Measurements from ENCODE around the gene ELL2. TPM values are rescaled to one million over a fixed set of nuclear protein-coding genes. Genes with fewer than 3 reads are reported as not detected.

The ELL2 gene
- total RNA-seq, 1 donor from 2014 or later = 118 TPM

DNA sequence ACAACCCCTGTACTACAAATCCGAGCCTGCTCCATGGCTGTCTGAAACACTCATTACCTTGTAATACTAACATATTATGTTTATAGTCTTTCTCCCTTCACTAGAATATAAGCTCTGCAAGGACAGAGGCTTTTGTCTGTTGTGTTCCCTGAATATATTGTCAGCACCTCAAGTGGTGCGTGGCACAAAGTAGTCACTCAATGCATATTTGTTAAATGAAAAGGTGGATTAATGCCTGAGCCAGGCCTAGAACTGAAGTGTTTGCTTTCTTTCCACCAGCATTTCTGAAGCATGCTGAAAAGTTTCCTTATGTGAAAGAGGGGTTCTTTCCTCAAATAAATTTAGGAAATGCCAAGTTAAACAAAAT lies 36.3 kb downstream of the ELL2 start:
- Histone ChIP-seq H3K9ac (ENCODE audit: low read length) (no peak overlapping the region), H2AFZ (ENCODE audit: low read depth, low read length) (no peak overlapping the region), H3K36me3 (ENCODE audit: insufficient read depth, low read length) (no peaks in the 10 kb centered on the region), H3K79me2 (ENCODE audit: insufficient read depth, low read length) (peaks cover 81% of the 10 kb centered on the region), H4K20me1 (ENCODE audit: insufficient read depth, low read length) (peaks cover 47% of the 10 kb centered on the region), H3K4me1 (ENCODE audit: insufficient read depth, low read length) (no peaks in the 10 kb centered on the region), H3K4me2 (ENCODE audit: low read length) (no peak overlapping the region), H3K9me3 (ENCODE audit: insufficient read depth, low read depth, low read length) (no peaks in the 10 kb centered on the region), H3K27me3 (ENCODE audit: insufficient read depth, low read length) (no peaks in the 10 kb centered on the region), H3K27ac (ENCODE audit: low read depth, low read length) (no peak overlapping the region), H3K4me3 (ENCODE audit: insufficient read depth, low read depth, low read length) (no peak overlapping the region)
- DNase-seq (ENCODE audit: low read depth) (no peak), FAIRE-seq (no peak)
- Mint-ChIP-seq H3K27me3 (ENCODE audit: low read depth, unreplicated experiment) (no peaks in the 10 kb centered on the region), H3K9me3 (ENCODE audit: unreplicated experiment) (no peaks in the 10 kb centered on the region), H3K4me1 (ENCODE audit: low read depth, unreplicated experiment) (peaks cover 31% of the 10 kb centered on the region), H3K4me3 (ENCODE audit: unreplicated experiment) (no peak overlapping the region), H3K27ac (ENCODE audit: unreplicated experiment) (peak overlapping the region; percentile 1), H3K36me3 (ENCODE audit: low read depth, unreplicated experiment) (peaks cover 9% of the 10 kb centered on the region)
- TF ChIP-seq CTCF (IDR thresholded peaks at IDR 0.05; ENCODE audit: insufficient read depth, low read depth, low read length) = no peak
- no peak for TF ChIP-seq EZH2 (IDR thresholded peaks at IDR 0.05; ENCODE audit: insufficient read depth, low read length)

DNA sequence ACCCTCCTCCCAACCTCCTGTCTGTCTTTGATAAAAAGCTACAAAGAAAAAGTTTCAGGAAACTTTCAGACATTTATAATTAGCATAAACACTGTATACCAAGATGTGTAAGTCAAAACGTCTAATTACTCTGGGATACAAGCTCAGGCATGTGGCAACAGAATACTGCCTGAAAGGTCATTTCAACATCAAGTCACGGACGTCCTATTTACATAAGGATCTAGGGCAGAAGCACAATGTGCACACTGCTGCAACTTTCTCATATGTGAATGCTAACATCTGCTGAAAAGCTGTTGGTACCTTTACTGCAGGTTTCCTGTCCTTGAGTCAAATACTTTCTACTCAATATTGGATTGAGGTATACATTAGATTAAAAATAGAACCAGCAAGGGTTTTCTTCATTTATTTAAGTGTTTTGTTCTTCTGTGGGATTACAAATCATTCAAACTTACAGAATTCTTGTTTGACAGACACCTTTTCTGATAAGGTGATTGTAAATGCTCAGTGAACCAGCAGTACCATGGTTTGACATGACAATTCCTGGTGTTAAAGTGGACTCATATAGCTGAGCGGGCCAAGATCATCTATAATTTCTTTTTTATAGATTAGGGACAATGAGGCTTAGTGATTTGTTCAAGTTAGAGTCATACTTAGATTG lies 36.8 kb downstream of the ELL2 start:
- DNase-seq (ENCODE audit: low read depth) (no peak), FAIRE-seq (no peak)
- Histone ChIP-seq H3K27me3 (ENCODE audit: insufficient read depth, low read length) (no peaks in the 10 kb centered on the region), H3K79me2 (ENCODE audit: insufficient read depth, low read length) (peaks cover 77% of the 10 kb centered on the region), H3K9ac (ENCODE audit: low read length) (no peak overlapping the region), H3K4me2 (ENCODE audit: low read length) (no peak overlapping the region), H3K36me3 (ENCODE audit: insufficient read depth, low read length) (no peaks in the 10 kb centered on the region), H4K20me1 (ENCODE audit: insufficient read depth, low read length) (peaks cover 43% of the 10 kb centered on the region), H3K9me3 (ENCODE audit: insufficient read depth, low read depth, low read length) (no peaks in the 10 kb centered on the region), H2AFZ (ENCODE audit: low read depth, low read length) (no peak overlapping the region), H3K27ac (ENCODE audit: low read depth, low read length) (no peak overlapping the region), H3K4me3 (ENCODE audit: insufficient read depth, low read depth, low read length) (no peak overlapping the region), H3K4me1 (ENCODE audit: insufficient read depth, low read length) (no peaks in the 10 kb centered on the region)
- H3K27me3 Mint-ChIP-seq (ENCODE audit: low read depth, unreplicated experiment) = no peaks in the 10 kb centered on the region
- no peak for TF ChIP-seq CTCF (IDR thresholded peaks at IDR 0.05; ENCODE audit: insufficient read depth, low read depth, low read length)
- no peak for TF ChIP-seq EZH2 (IDR thresholded peaks at IDR 0.05; ENCODE audit: insufficient read depth, low read length)
- no peak overlapping the region for H3K4me3 Mint-ChIP-seq (ENCODE audit: unreplicated experiment)
- H3K9me3 Mint-ChIP-seq (ENCODE audit: unreplicated experiment) = no peaks in the 10 kb centered on the region
- H3K27ac Mint-ChIP-seq (ENCODE audit: unreplicated experiment) = no peak overlapping the region
- H3K4me1 Mint-ChIP-seq (ENCODE audit: low read depth, unreplicated experiment) = peaks cover 31% of the 10 kb centered on the region
- H3K36me3 Mint-ChIP-seq (ENCODE audit: low read depth, unreplicated experiment) = peaks cover 8% of the 10 kb centered on the region

DNA sequence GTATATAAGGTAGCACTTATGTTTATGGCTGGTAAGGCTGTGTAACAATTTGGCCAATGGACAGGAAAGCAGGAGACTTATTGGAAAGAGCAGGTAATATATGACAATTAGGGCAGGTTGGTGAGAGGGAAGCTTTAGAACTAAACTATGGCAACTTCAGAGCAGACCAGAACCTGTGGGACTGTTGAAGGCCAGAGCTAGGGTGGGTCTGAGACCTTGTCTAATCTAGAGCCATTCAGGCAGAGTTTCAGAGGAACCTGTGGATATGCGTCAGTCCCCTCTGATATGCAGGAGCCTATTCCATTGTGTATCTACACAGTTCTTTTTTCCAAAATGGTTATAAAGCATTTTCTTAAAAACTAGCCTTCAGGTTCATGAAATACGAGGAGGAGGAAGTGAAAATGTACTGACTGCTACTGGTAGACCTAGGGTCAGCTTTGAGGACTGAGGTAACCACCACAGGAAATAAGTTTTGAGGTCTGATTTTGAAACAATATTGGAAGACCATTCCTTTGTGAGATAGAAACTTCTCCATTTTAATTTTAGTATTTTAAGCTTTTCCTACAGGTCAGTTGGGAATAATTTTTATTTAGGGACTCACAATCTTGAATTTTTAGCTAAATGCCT lies 37.6 kb downstream of the ELL2 start:
- Histone ChIP-seq H3K4me2 (ENCODE audit: low read length) (no peak overlapping the region), H3K79me2 (ENCODE audit: insufficient read depth, low read length) (peaks cover 80% of the 10 kb centered on the region), H4K20me1 (ENCODE audit: insufficient read depth, low read length) (peaks cover 47% of the 10 kb centered on the region), H3K9ac (ENCODE audit: low read length) (no peak overlapping the region), H3K4me1 (ENCODE audit: insufficient read depth, low read length) (no peaks in the 10 kb centered on the region), H3K27me3 (ENCODE audit: insufficient read depth, low read length) (no peaks in the 10 kb centered on the region), H3K27ac (ENCODE audit: low read depth, low read length) (no peak overlapping the region), H3K4me3 (ENCODE audit: insufficient read depth, low read depth, low read length) (no peak overlapping the region), H3K9me3 (ENCODE audit: insufficient read depth, low read depth, low read length) (no peaks in the 10 kb centered on the region), H2AFZ (ENCODE audit: low read depth, low read length) (no peak overlapping the region), H3K36me3 (ENCODE audit: insufficient read depth, low read length) (no peaks in the 10 kb centered on the region)
- FAIRE-seq (no peak), DNase-seq (ENCODE audit: low read depth) (no peak)
- no peaks in the 10 kb centered on the region for H3K27me3 Mint-ChIP-seq (ENCODE audit: low read depth, unreplicated experiment)
- H3K9me3 Mint-ChIP-seq (ENCODE audit: unreplicated experiment) = no peaks in the 10 kb centered on the region
- TF ChIP-seq CTCF (IDR thresholded peaks at IDR 0.05; ENCODE audit: insufficient read depth, low read depth, low read length) = no peak
- TF ChIP-seq EZH2 (IDR thresholded peaks at IDR 0.05; ENCODE audit: insufficient read depth, low read length) = no peak
- peaks cover 8% of the 10 kb centered on the region for H3K36me3 Mint-ChIP-seq (ENCODE audit: low read depth, unreplicated experiment)
- no peak overlapping the region for H3K4me3 Mint-ChIP-seq (ENCODE audit: unreplicated experiment)
- peaks cover 31% of the 10 kb centered on the region for H3K4me1 Mint-ChIP-seq (ENCODE audit: low read depth, unreplicated experiment)
- peak overlapping the region; percentile 60 for H3K27ac Mint-ChIP-seq (ENCODE audit: unreplicated experiment)

All from astrocyte (in vitro differentiated cells and primary cell).